Bronchus fibroblast of lung (primary cell): ENCODE measurements around the gene MTA2. TPM values are rescaled to one million over a fixed set of nuclear protein-coding genes. Genes with fewer than 3 reads are reported as not detected.

Experiments
- total RNA-seq: library from RNA; depleted of rRNA; stranded (reverse); fragments of >200 nt; gene quantifications from 2 replicates; pipeline ENCODE4 v1.2.3, GENCODE V29; 2015

MTA2 gene
- 107 and 108 TPM in 2 replicates for total RNA-seq

DNA sequence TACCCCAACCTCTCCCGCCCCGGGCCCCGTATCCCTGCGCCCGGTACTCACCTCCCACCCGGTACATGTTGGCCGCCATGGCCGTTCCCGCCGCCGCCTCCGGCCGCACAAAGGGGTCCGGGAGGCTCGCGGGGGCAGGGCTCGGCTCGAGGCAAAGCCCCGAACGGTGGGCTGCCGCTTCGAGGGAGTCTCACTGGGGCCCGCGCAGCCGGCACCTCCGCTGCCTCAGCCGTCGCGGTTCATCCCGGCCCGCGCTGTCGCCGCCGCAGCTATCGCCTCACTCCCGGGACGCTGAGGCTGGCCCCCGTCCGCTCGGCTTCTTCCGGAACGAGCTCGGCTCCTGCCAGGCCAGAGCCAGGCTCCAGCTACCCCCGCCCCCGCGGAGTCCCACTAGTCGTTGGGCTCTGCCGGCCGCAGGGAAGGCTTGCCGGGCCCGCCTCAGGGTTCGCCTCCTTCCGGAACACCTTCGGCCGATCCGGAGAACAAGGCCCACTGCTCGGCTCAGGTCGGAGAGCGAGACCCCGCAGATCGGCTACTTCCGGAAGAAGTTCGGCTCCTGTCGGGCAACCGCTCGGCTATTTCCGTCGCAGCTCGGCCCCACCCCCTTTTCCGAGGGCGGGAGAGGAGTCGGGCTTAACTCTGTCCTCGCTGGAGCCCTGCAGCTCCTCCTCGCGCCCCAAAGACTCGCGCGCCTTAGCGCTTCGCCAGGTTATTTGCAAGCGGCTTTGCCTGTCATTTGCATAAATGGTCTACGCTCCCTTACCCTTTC, at the start of gene MTA2:
Gene MTA2 (minus strand): TSS at position 494 of the 769 bp plus-strand sequence. CDS start 415 bp downstream, at position 79.

DNA sequence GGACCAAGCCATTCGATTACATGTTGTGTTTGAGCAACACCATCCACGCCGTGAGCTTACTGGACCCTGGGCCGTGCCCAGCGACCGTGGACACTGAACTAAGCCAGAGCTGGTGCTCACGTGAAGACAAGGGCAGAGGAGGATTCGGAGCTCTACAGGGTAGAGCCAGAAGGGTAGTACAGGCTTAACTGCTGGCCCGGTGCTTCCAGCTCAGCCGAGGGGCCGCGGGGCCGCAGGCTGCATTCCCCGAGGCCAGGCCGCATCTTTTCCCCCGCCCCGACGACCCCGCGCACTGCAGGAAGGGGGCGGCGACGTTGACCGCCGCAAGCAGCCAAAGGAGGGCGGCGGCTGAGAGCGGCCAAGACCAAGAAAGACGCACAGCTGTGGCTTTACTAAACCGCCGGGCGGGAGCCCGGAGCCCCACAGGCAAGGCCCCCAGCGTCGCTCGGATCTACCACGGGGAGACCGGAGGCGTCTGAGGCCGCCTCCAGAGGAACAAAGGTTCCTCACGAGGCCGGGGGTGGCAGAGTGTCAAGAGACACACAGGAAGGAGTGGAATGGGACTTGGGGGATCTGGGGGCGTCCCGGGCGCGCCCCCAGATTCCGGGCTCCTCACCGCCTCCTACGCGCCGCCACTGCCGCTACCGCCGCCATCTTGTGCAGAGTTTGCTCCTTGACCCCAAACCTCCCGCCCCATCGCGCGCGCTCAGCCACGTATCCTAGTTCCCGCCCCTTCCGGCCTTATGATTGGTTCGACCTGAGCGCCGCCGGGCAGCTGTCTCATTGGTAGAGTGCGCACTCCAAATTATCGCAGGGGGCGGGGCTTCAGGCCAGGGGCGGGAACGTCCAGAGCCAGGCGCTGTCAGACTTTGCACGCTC, 44.5 kb upstream of the MTA2 start, which contains the start of gene GANAB:
Gene GANAB (minus strand): TSS at position 668 of the 879 bp plus-strand sequence. CDS start 14 bp downstream, at position 654.

DNA sequence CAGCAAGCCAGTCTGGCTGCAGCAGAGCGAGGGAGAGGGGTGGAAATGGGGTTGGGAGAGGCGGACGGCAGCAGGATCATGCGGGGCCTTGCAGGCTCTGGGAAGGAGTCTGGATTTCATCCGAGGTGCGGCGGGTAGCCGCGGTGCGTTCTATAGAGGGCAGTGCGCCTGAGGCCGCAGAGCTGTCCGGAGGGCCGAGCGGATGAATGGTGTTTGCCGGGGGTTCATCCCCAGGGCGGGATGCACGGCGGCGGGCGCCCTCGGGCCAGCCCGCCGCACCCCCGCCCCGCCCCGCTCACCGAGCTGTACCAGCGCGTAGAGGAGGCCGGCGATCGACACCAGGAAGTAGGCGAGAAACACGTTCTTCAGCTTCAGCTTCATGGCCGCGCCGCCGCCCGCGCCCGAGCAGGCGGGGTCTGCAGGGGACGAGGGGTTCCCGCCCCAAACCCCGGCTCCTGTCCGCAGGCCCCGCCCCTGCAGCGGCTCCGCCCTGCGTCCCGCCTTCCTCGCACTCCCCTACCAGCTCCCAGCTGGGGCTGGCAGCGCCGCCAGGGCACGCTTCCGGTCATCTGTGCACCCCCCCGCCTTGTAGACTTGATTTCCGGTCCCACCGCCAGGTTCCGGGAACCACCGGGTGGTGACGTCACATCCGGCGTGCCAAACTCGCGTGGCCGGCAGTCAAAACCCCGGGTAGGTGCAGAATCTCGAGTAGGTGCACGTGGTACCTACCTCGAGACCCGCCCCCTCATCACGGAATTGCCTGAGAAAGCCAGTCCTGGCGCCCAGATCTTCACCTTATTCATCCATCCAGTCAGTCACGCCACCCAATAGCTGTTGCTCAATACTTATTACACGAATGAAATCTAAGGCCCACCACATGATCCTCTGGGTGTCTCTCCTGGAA, 20.2 kb upstream of the MTA2 start, which contains the start of gene B3GAT3:
Gene B3GAT3 (minus strand): TSS at position 420 of the 904 bp plus-strand sequence. CDS start 39 bp downstream, at position 381.

DNA sequence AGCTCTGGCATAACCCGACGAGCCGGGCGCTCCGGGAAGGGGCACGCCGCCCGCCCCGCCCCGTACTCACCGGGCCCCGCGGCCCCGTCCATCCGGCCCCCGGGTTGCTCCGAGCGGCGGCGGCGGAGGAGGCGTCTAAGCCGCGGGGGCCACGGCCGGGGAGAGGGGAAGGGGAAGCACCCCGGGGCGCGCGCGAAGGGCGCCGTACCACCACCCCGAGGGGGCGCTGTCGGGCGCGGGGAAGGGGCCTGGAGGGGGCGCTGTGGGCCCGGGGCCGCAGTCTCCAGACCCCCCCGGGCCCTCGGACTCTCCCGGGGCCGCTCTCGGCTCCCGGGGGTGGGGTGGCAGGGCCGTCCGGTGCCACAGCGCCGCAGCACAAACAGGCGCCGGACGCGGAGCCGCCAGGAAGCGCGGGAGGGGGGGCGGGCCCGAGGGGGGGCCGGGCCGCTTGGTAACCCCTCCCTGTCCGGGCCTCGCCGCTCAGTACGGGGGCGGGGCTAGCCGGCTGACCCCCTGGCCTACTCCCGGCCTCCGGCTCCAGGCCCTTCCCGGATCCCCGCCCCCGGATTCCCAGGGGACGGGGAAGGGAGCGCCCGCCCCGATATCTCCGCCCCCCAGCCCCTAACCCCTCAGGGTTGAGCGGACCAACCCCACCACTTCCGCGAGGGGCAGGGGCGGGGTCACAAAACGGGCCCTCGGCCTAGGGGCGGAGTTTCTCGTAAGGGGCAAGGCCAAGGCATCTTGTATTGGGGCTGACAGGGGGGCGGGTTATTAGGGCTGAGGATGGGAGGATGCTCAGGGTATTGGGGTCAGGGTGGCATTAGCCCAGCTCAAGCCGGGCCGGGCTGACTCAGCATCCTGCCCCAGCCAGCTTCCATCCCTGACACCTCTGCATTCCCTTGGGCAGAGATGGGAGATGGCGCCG, 11.0 kb upstream of the MTA2 start, which contains the start of the genes EML3 and ROM1:
Gene EML3 (minus strand): TSS at position 410 of the 925 bp plus-strand sequence. CDS start 318 bp downstream, at position 92.
Gene ROM1 (plus strand): TSS at position 892 of the 925 bp plus-strand sequence. CDS start 25 bp downstream, at position 917.

DNA sequence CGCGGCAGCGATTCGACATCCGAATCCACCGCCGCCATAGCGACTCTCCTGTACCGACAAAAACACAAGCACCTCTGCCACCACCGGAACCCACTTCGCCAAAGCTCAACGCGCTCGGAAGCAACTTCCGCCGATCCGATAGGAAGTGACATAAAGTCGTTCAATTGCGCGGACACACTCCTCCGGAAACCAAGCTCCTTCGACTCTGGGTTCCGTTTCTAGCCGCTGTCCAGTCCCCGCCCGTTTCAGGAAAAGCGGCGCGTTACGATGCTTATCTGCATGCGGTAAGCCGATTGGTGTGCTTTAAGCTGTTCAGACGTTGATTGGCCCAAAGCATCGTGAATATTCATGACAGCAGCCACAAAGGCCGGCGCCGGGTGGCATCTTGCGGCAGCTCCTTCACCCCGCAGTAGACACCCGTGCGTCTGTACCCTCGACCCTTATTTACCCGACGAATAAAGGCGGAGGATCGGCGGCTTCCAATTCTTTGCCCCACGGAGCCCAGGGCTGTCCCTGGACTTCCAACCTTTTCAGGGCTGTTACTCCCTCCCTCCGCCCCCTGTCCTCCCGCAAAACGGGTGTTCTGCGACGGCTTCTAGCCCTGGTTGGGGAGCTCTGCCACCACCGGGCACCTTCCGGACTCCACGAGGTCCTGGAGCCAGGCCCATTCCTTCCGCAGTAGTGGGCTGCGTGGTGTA, 10.1 kb downstream of the MTA2 start, which contains the start of gene TUT1:
Gene TUT1 (minus strand): TSS at position 76 of the 698 bp plus-strand sequence. CDS start 38 bp downstream, at position 38.

DNA sequence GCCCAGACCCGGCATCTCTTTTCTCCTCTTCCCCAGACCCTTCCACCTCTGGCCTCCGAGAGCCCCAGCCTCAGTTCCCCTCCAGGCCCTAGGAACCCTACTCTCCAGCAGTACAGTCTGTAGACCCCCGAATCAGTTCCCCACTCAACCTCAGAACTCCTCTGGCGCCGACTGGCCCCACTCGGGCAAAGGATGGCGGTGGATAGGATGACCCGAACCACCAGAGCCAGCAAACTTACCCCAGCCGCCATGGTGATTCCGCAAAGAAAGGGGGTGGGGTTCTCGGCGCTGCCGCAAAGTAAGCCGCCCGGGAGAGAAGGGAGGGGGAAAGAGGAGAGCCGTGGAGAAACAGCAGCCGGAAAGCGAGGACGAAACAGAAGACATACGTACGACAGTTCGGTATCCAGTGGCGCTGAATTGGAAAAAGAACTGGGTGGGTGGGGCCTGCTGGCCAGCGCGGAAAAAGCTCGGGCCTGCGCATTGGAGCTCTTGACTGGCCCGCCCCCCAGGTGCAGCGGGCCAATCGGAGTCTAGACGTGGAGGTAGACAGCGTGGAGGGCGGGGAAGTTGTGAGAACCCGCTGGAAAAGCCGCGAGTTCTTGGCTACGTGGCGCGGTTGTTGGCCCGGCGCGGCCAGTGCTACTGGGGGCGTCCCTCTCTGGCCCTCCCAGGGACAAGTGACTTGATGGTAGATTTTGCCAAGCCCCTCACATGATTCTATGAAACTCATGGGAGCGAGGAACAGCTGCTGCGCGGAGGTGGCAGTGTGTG, 27.9 kb downstream of the MTA2 start, which contains the start of gene EEF1G:
Gene EEF1G (minus strand): TSS at position 300 of the 771 bp plus-strand sequence. CDS start 49 bp downstream, at position 251.

DNA sequence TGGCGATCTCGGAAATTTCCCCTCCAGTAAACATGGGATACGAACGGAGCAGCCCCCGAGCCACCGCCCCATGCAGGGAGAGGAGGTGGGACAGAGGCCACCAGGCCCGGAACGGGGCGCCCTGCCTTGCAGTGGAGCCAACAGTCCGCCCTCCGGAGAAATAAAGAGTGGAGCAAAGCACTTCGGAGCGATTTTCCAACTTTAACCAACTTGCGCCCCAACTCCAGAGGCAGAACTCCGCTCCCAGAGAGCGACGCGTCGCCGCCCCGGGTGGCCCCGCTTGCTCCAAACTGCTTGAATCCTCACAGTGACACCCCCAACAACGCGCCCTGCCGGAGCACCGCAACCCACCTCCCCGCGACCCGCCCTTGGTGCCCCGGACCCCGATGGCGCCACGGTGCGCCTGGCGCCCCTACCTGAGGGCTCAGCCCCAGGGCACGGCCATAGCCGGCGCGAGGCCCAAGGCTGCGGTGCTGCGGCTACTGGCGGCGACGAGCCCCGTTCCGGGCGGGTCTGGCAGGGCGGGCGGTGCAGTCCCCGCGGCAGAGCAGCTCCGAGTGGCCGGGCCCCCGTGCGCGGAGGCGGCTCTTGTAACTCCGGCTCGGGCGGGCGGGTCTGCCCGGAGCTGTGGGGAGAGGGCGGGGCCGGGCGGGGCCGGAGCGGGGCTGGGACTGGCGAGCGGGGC, 55.3 kb downstream of the MTA2 start, which contains the start of gene AHNAK:
Gene AHNAK (minus strand): TSS at position 563 of the 685 bp plus-strand sequence. CDS start 10,708 bp downstream, outside the sequence.

Other genes with a start within 250 kb of the MTA2 start
- gene SCGB1A1, start 182.8 kb downstream of the MTA2 start, total RNA-seq: not detected in 2 replicates
- 205 and 218 TPM in 2 replicates for gene AHNAK, start 55.1 kb downstream of the MTA2 start, total RNA-seq
- gene EEF1G, start 28.0 kb downstream of the MTA2 start, total RNA-seq: 1,643 and 1,652 TPM in 2 replicates
- 8.2 and 9.8 TPM in 2 replicates for gene TUT1, start 10.3 kb downstream of the MTA2 start, total RNA-seq
- 15.3 and 21.4 TPM in 2 replicates for gene EML3, start 10.9 kb upstream of the MTA2 start, total RNA-seq
- 1.9 and 4.7 TPM in 2 replicates for gene ROM1, start 11.4 kb upstream of the MTA2 start, total RNA-seq
- 41.5 and 45.9 TPM in 2 replicates for gene B3GAT3, start 20.1 kb upstream of the MTA2 start, total RNA-seq
- 203 and 209 TPM in 2 replicates for gene GANAB, start 44.7 kb upstream of the MTA2 start, total RNA-seq
- 21.4 and 22.7 TPM in 2 replicates for gene INTS5, start 51.4 kb upstream of the MTA2 start, total RNA-seq
- gene C11orf98, start 63.3 kb upstream of the MTA2 start, total RNA-seq: 128 and 158 TPM in 2 replicates
- 12.2 and 13.8 TPM in 2 replicates for gene CSKMT, start 63.4 kb upstream of the MTA2 start, total RNA-seq
- gene UQCC3, start 69.8 kb upstream of the MTA2 start, total RNA-seq: 12.1 and 14.3 TPM in 2 replicates
- 4.9 and 9.1 TPM in 2 replicates for gene LBHD1, start 70.4 kb upstream of the MTA2 start, total RNA-seq
- gene UBXN1, start 77.2 kb upstream of the MTA2 start, total RNA-seq: 126 and 148 TPM in 2 replicates
- gene LRRN4CL, start 87.7 kb upstream of the MTA2 start, total RNA-seq: 10.0 and 10.9 TPM in 2 replicates
- 55.0 and 63.4 TPM in 2 replicates for gene BSCL2, start 105.6 kb upstream of the MTA2 start, total RNA-seq
- not detected in 2 replicates for gene GNG3, start 105.8 kb upstream of the MTA2 start, total RNA-seq
- gene HNRNPUL2, start 125.6 kb upstream of the MTA2 start, total RNA-seq: 6.1 and 7.0 TPM in 2 replicates
- gene TTC9C, start 126.6 kb upstream of the MTA2 start, total RNA-seq: 29.6 and 35.1 TPM in 2 replicates
- gene ZBTB3, start 152.3 kb upstream of the MTA2 start, total RNA-seq: 9.4 and 10.7 TPM in 2 replicates
- gene POLR2G, start 159.7 kb upstream of the MTA2 start, total RNA-seq: 157 and 185 TPM in 2 replicates
- gene TAF6L, start 169.5 kb upstream of the MTA2 start, total RNA-seq: 17.7 and 22.0 TPM in 2 replicates
- gene TMEM179B, start 185.5 kb upstream of the MTA2 start, total RNA-seq: 57.7 and 59.3 TPM in 2 replicates
- 40.3 and 41.2 TPM in 2 replicates for gene TMEM223, start 190.1 kb upstream of the MTA2 start, total RNA-seq
- gene NXF1, start 203.6 kb upstream of the MTA2 start, total RNA-seq: 20.5 and 26.0 TPM in 2 replicates
- 43.2 and 45.8 TPM in 2 replicates for gene STX5, start 230.2 kb upstream of the MTA2 start, total RNA-seq
- not detected in 2 replicates for gene TEX54, start 231.0 kb upstream of the MTA2 start, total RNA-seq
- 47.9 and 56.0 TPM in 2 replicates for gene WDR74, start 237.7 kb upstream of the MTA2 start, total RNA-seq